ENCODE results near the gene RAB11B. TPM values are rescaled to one million over a fixed set of nuclear protein-coding genes. Genes with fewer than 3 reads are reported as not detected.

The RAB11B gene
- total RNA-seq, 1 experiment from 2014 or later = 91.3 TPM

- H3K27me3 Mint-ChIP-seq (ENCODE audit: insufficient read depth, unreplicated experiment) = no peaks in the 10 kb centered on the region
- peaks cover 30% of the 10 kb centered on the region for H3K36me3 Mint-ChIP-seq (ENCODE audit: insufficient read depth, unreplicated experiment)
- peak overlapping the region; percentile 81 for H3K4me3 Mint-ChIP-seq (ENCODE audit: unreplicated experiment)
- peaks cover 8% of the 10 kb centered on the region for H3K4me1 Mint-ChIP-seq (ENCODE audit: low read depth, unreplicated experiment)
- TF ChIP-seq, protein P1, sequence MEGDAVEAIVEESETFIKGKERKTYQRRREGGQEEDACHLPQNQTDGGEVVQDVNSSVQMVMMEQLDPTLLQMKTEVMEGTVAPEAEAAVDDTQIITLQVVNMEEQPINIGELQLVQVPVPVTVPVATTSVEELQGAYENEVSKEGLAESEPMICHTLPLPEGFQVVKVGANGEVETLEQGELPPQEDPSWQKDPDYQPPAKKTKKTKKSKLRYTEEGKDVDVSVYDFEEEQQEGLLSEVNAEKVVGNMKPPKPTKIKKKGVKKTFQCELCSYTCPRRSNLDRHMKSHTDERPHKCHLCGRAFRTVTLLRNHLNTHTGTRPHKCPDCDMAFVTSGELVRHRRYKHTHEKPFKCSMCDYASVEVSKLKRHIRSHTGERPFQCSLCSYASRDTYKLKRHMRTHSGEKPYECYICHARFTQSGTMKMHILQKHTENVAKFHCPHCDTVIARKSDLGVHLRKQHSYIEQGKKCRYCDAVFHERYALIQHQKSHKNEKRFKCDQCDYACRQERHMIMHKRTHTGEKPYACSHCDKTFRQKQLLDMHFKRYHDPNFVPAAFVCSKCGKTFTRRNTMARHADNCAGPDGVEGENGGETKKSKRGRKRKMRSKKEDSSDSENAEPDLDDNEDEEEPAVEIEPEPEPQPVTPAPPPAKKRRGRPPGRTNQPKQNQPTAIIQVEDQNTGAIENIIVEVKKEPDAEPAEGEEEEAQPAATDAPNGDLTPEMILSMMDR (IDR thresholded peaks at IDR 0.05; ENCODE audit: insufficient read depth in 1 of 2, low read depth in 1 of 2, low read length in 1 of 2, severe bottlenecking in 1 of 2, unreplicated experiment in 1 of 2) = no peak
- BruUV-seq (replicated peaks) = no TSS peak
- H3K9me3 ChIP-seq = peaks cover 3% of the 10 kb centered on the region; the same call in 1 of the 2 replicates
- peaks cover 1% of the 10 kb centered on the region for H3K36me3 ChIP-seq (ENCODE audit: control insufficient read depth, insufficient read depth, low read length)
- H3K27ac Mint-ChIP-seq (ENCODE audit: unreplicated experiment) = peak overlapping the region; percentile 95
- no peaks in the 10 kb centered on the region for H3K9me3 Mint-ChIP-seq (ENCODE audit: unreplicated experiment)
- H3K4me3 ChIP-seq (ENCODE audit: low read depth, low read length) = peak overlapping the region; percentile 86
- H3K27me3 ChIP-seq (replicated peaks; ENCODE audit: control insufficient read depth, insufficient read depth, low read length) = no peaks in the 10 kb centered on the region
- H3K4me1 ChIP-seq = peaks cover 18% of the 10 kb centered on the region; the same call in 1 of the 2 replicates
- POLR2A ChIA-PET = interaction anchor here (0.5 to 2.0 kb wide), 10 partner anchors 22 to 1321 kb away, joined by 3 to 18 read pairs (median 7); partner anchors contain the start of genes ANGPTL4, HNRNPM, MARCHF2 and ZNF414
- peak; percentile 95 to 96 for DNase-seq
- CTCF ChIA-PET = interaction anchor here (0.6 to 3.9 kb wide), 4 partner anchors 16 to 37 kb away, joined by 3 to 21 read pairs (median 8); partner anchors contain the start of genes ANGPTL4 and MARCHF2
- intact Hi-C loops (cut with micrococcal nuclease; ENCODE audit: unreplicated experiment) = loop anchor here (1.0 kb wide), 1 partner anchor 135 kb away; no protein-coding TSS in a partner anchor
These were observed 439 bp downstream of the RAB11B start for GRCh38 chr19:8390617-8390981.

DNA sequence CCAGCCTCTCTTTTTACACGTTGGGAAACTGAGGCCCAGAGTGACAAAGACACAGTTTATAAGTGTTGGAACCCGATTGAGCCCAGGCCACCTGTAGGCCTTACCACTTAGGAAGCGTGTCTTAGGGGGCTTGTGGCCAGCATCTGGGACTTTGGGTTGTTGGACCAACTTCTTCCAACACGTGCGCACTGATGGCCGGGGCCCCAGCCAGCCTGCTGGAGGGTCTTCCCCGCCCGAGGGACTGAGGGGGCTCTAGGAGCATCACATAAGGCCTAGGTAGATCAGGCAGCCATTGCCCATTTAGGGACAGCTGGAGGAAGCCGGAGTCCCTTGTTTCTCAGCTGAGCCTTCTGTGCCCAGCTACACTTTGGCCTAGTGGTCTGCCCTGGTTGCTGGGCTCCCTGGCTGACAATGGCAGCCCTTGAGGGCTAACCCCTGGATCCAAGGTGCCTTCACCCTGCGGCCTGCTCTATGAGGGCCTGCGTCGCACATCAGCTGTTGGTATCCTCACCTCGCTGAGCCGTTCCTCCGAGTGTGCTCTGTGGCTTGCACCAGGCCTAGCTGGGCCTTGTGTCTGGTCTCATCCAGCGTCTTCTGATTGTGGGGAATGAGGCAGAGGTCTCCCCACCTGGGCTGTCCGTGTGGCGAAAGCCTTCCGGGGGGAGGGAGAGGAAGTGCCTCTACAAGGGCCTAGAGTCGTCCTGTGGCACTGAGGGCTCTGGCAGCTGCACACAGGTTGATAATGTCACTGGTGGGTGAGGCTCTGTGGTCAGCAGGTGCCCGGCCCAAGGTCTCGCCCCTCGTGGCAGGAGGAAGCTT, 1.2 kb downstream of the RAB11B start:
- Mint-ChIP-seq H3K27me3 (ENCODE audit: insufficient read depth, unreplicated experiment) (no peaks in the 10 kb centered on the region), H3K9me3 (ENCODE audit: unreplicated experiment) (no peaks in the 10 kb centered on the region), H3K27ac (ENCODE audit: unreplicated experiment) (peak overlapping the region; percentile 95), H3K4me3 (ENCODE audit: unreplicated experiment) (peak overlapping the region; percentile 81), H3K4me1 (ENCODE audit: low read depth, unreplicated experiment) (peaks cover 10% of the 10 kb centered on the region), H3K36me3 (ENCODE audit: insufficient read depth, unreplicated experiment) (peaks cover 37% of the 10 kb centered on the region)
- H3K36me3 ChIP-seq (ENCODE audit: control insufficient read depth, insufficient read depth, low read length) = peaks cover 1% of the 10 kb centered on the region
- no peaks in the 10 kb centered on the region for H3K27me3 ChIP-seq (replicated peaks; ENCODE audit: control insufficient read depth, insufficient read depth, low read length)
- H3K4me1 ChIP-seq = peaks cover 18% of the 10 kb centered on the region; the same call in 1 of the 2 replicates
- ChIA-PET CTCF (interaction anchor here (1.6 to 3.9 kb wide), 2 partner anchors 22 to 38 kb away, joined by 13 to 21 read pairs; partner anchors contain the start of gene MARCHF2), POLR2A (interaction anchor here (0.5 to 2.0 kb wide), 6 partner anchors 22 to 125 kb away, joined by 3 to 18 read pairs (median 5); partner anchors contain the start of genes HNRNPM, MARCHF2 and ZNF414)
- TF ChIP-seq, protein P1 (IDR thresholded peaks at IDR 0.05; ENCODE audit: insufficient read depth in 1 of 2, low read depth in 1 of 2, low read length in 1 of 2, severe bottlenecking in 1 of 2, unreplicated experiment in 1 of 2) = no peak
- no peaks in the 10 kb centered on the region for H3K9me3 ChIP-seq
- H3K4me3 ChIP-seq (ENCODE audit: low read depth, low read length) = peak overlapping the region; percentile 86
- intact Hi-C loops (cut with micrococcal nuclease; ENCODE audit: unreplicated experiment) = no loop called here
- TSS peak; percentile 47 for BruUV-seq (replicated peaks)
- DNase-seq = no peak

DNA sequence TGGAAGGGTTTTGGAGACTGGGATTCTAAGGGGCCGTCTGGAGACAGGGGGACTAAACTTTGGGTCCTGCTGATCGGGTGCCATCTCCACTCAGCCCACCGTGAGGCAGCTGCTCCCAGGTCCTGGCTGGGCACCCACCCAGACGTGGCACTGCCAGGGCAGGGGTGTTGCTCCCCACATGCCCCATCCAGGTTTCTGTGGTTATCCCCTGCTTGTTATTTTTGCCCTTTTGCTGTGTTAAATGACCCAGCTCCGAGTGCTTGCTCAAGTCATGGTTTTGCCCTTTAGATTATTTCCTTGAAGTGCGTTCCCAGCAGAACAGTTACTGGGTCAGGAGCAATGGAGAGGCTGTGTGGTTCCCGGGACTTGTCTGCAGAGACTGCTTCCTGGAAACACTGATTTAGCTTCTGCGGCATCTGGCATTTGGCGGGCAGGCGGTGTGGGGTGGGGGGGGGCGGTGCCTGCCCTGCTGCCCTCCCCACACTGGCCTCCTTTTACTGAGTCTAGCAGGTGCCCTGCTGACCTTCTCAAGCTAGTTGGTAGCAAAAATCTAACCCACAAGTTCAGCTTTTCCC, 1.9 kb downstream of the RAB11B start:
- CTCF ChIA-PET = interaction anchor here (0.6 to 3.9 kb wide), 2 partner anchors 39 to 45 kb away, joined by 3 to 21 read pairs; no protein-coding TSS in a partner anchor
- no TSS peak for BruUV-seq (replicated peaks)
- intact Hi-C loops (cut with micrococcal nuclease; ENCODE audit: unreplicated experiment) = no loop called here
- Histone ChIP-seq H3K36me3 (ENCODE audit: control insufficient read depth, insufficient read depth, low read length) (peaks cover 1% of the 10 kb centered on the region), H3K27me3 (replicated peaks; ENCODE audit: control insufficient read depth, insufficient read depth, low read length) (no peaks in the 10 kb centered on the region), H3K4me3 (ENCODE audit: low read depth, low read length) (no peak overlapping the region), H3K4me1 (peaks cover 18% of the 10 kb centered on the region; the same call in 1 of the 2 replicates), H3K9me3 (no peaks in the 10 kb centered on the region)
- POLR2A ChIA-PET = interaction anchor here (0.6 kb wide), 1 partner anchor 16 kb away, joined by 4 read pairs; no protein-coding TSS in a partner anchor
- TF ChIP-seq, protein P1 (IDR thresholded peaks at IDR 0.05; ENCODE audit: insufficient read depth in 1 of 2, low read depth in 1 of 2, low read length in 1 of 2, severe bottlenecking in 1 of 2, unreplicated experiment in 1 of 2) = no peak
- peaks cover 37% of the 10 kb centered on the region for H3K36me3 Mint-ChIP-seq (ENCODE audit: insufficient read depth, unreplicated experiment)
- no peaks in the 10 kb centered on the region for H3K9me3 Mint-ChIP-seq (ENCODE audit: unreplicated experiment)
- no peak for DNase-seq
- peaks cover 17% of the 10 kb centered on the region for H3K4me1 Mint-ChIP-seq (ENCODE audit: low read depth, unreplicated experiment)
- H3K27ac Mint-ChIP-seq (ENCODE audit: unreplicated experiment) = no peak overlapping the region
- H3K4me3 Mint-ChIP-seq (ENCODE audit: unreplicated experiment) = no peak overlapping the region
- no peaks in the 10 kb centered on the region for H3K27me3 Mint-ChIP-seq (ENCODE audit: insufficient read depth, unreplicated experiment)
